ENCODE data around the gene CACNA1H. TPM values are rescaled to one million over a fixed set of nuclear protein-coding genes. Genes with fewer than 3 reads are reported as not detected.
A peak's percentile ranks its signal among the peaks of the same experiment; 100 is the strongest.
"Not testable (repeated sequence)": the region's sequence is repeated elsewhere in the genome, so short reads cannot be mapped to it uniquely, and the experiment has no call there.

CACNA1H gene
- total RNA-seq, 5 donors from 2014 or later (not counting 1 experiment from before 2014, with no cell fraction given), result 3.4 to 8.2 (median 4.8) TPM

DNA sequence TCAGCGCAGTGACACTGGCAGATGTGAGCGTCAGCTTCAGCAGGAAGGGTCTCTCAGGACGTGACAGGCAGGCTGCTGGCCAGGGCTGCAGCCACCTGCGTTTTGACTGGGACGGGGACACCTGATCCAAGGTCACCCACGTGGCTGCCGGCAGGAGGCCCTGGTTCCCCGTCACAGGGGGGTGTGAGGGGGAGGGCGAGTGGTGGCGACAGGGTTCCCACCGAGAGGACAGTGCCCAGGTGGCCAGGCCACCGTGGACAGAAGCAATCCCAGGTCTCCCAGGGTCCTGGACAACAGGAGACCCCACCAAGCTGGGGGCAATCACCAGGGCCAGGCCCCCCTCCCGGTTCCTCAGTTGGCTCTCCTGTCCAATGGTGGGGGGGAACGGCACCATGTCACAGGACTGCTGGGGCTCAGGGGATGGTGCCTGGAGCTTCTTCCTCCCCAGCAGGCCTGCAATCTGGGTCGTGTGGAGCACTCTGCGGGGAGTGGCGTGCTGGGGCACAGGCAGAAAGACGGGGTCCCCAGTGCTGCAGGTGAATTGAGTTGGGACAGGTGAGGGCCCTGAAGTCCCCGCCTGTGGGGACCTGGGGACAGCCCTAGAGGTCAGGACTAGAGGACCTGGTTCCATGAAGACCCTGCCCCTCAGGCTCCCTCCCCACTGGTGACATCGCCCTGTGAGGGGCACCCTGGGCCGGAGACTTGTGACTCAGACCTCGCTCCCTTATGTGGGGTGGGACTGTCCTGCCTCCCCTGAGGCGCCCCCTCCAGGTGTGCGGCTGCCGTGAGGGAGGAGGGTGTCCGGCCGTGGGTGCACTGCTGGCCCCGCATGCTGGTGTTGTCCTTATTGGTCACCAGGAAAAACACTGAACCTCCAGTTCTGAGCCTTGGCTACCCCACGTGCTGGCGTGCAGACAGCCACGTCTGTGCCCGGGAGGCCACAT, 91.3 kb downstream of the CACNA1H start:
- H3K36me3 Mint-ChIP-seq; CTCF ChIA-PET; H3K27me3 Mint-ChIP-seq; ATAC-seq (replicated peaks in 1 of 4); H3K4me3 ChIP-seq (ENCODE audit: control insufficient read depth in 1 of 2, extremely low read depth in 1 of 2, low read length in 1 of 2); H3K9me3 ChIP-seq; H3K4me1 Mint-ChIP-seq; H3K36me3 ChIP-seq (ENCODE audit: control insufficient read depth in 2 of 2, extremely low read depth in 1 of 2, insufficient read depth in 1 of 2, low read length in 1 of 2); POLR2A ChIA-PET; H3K4me3 Mint-ChIP-seq; DNase-seq; H3K27ac Mint-ChIP-seq; H3K9me3 Mint-ChIP-seq; H3K27ac ChIP-seq (ENCODE audit: low read length): not testable (repeated sequence)
- Histone ChIP-seq H3K4me1 (ENCODE audit: control insufficient read depth in 1 of 2, extremely low read depth in 1 of 2, insufficient read depth in 2 of 2, low read length in 2 of 2) (peaks cover 0 to 11% of the 10 kb centered on the region in 2 experiments), H3K27me3 (replicated peaks in 1 of 2; ENCODE audit: control insufficient read depth in 2 of 2, extremely low read depth in 1 of 2, insufficient read depth in 2 of 2, low read length in 1 of 2) (peaks cover 0 to 24% of the 10 kb centered on the region in 2 experiments)
- 69% methylated on average over 12 of the region's 32 CpGs for WGBS (ENCODE audit: insufficient coverage)

DNA sequence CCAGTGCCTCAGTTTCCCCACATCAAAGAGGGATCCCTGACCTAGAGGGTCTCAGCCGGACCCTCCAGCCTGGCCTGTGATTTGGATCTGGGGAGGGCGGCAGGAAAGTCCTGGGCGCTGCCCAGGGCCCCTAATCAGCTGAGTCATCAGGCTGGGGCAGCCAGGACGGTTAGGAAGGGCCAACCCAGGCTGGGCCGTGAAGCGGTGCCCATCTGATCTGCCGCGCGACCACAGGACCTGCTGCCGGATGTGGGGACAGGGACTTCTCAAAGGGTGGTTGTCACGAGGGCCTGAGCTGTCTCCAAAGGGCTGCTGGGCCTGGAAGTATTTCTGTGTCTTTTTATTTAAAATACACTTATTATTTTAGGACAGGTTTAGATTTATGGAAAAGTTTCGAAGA, 92.0 kb downstream of the CACNA1H start:
- ChIA-PET POLR2A (no interaction called here), CTCF (no interaction called here)
- no peaks in the 10 kb centered on the region for H3K36me3 Mint-ChIP-seq
- Histone ChIP-seq H3K4me1 (ENCODE audit: control insufficient read depth in 1 of 2, extremely low read depth in 1 of 2, insufficient read depth in 2 of 2, low read length in 2 of 2) (peaks cover 0 to 11% of the 10 kb centered on the region in 2 experiments), H3K9me3 (no peaks in the 10 kb centered on the region), H3K27ac (ENCODE audit: low read length) (no peak overlapping the region), H3K4me3 (ENCODE audit: control insufficient read depth in 1 of 2, extremely low read depth in 1 of 2, low read length in 1 of 2) (no peak overlapping the region), H3K36me3 (ENCODE audit: control insufficient read depth in 2 of 2, extremely low read depth in 1 of 2, insufficient read depth in 1 of 2, low read length in 1 of 2) (no peaks in the 10 kb centered on the region), H3K27me3 (replicated peaks in 1 of 2; ENCODE audit: control insufficient read depth in 2 of 2, extremely low read depth in 1 of 2, insufficient read depth in 2 of 2, low read length in 1 of 2) (peaks cover 0 to 24% of the 10 kb centered on the region in 2 experiments)
- H3K27me3 Mint-ChIP-seq, result peaks cover 0 to 9% of the 10 kb centered on the region in 2 donors
- H3K4me3 Mint-ChIP-seq, result no peak overlapping the region
- ATAC-seq (replicated peaks in 1 of 4) (peak in 2 of 4 experiments; percentile 35 to 42), DNase-seq (peak in 8 of 35 experiments; percentile 13 to 35 (median 20))
- no peaks in the 10 kb centered on the region for H3K9me3 Mint-ChIP-seq
- H3K4me1 Mint-ChIP-seq, result peaks cover 0 to 5% (median 0%) of the 10 kb centered on the region in 3 donors
- WGBS (ENCODE audit: insufficient coverage), result 60% methylated on average over 5 of the region's 12 CpGs
- H3K27ac Mint-ChIP-seq, result no peak overlapping the region

GRCh38 chr16:1245452-1246020, 92.6 kb downstream of the CACNA1H start:
- H3K27ac ChIP-seq (ENCODE audit: low read length), result no peak overlapping the region
- no peaks in the 10 kb centered on the region for H3K36me3 ChIP-seq (ENCODE audit: control insufficient read depth in 2 of 2, extremely low read depth in 1 of 2, insufficient read depth in 1 of 2, low read length in 1 of 2)
- H3K27me3 ChIP-seq (replicated peaks in 1 of 2; ENCODE audit: control insufficient read depth in 2 of 2, extremely low read depth in 1 of 2, insufficient read depth in 2 of 2, low read length in 1 of 2), result peaks cover 0 to 24% of the 10 kb centered on the region in 2 experiments
- Mint-ChIP-seq H3K27ac (no peak overlapping the region), H3K9me3 (no peaks in the 10 kb centered on the region), H3K4me1 (peaks cover 0 to 5% (median 0%) of the 10 kb centered on the region in 3 donors), H3K4me3 (no peak overlapping the region), H3K27me3 (peaks cover 0 to 9% of the 10 kb centered on the region in 2 donors), H3K36me3 (no peaks in the 10 kb centered on the region)
- DNase-seq (no peak), ATAC-seq (replicated peaks in 1 of 4) (no peak)
- H3K4me3 ChIP-seq (ENCODE audit: control insufficient read depth in 1 of 2, extremely low read depth in 1 of 2, low read length in 1 of 2), result no peak overlapping the region
- peaks cover 0 to 11% of the 10 kb centered on the region in 2 experiments for H3K4me1 ChIP-seq (ENCODE audit: control insufficient read depth in 1 of 2, extremely low read depth in 1 of 2, insufficient read depth in 2 of 2, low read length in 2 of 2)
- ChIA-PET CTCF (no interaction called here), POLR2A (no interaction called here)
- H3K9me3 ChIP-seq, result no peaks in the 10 kb centered on the region
- WGBS (ENCODE audit: insufficient coverage), result 8% methylated on average over 14 of the region's 22 CpGs

DNA sequence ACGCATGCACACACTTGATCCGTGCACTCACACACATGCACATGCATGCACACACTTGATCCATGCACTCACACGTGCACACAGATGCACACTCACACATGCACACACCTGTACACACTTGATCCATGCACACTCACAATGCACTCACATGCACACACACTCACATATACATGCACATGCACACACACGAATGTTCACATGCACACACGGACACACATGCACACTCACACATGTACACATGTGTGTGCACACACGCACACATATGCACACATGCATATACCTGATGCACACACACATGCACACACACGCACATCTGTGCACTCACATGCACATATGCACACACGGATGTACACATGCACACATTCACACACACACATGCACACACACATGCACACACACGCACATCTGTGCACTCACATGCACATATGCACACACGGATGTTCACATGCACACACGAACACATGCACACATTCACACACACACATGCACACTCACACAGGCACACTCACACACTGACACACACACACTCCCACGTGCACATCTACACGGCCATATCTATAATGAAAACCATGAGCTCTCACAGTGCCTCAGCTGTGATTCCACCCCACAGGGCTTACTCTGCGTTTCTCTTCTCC, 95.1 kb downstream of the CACNA1H start:
- H3K4me3 Mint-ChIP-seq; H3K9me3 Mint-ChIP-seq; ATAC-seq (replicated peaks in 1 of 4); DNase-seq; H3K27ac ChIP-seq (ENCODE audit: low read length); H3K36me3 Mint-ChIP-seq; H3K27ac Mint-ChIP-seq; POLR2A ChIA-PET; H3K36me3 ChIP-seq (ENCODE audit: control insufficient read depth in 2 of 2, extremely low read depth in 1 of 2, insufficient read depth in 1 of 2, low read length in 1 of 2); CTCF ChIA-PET; H3K27me3 Mint-ChIP-seq; H3K4me3 ChIP-seq (ENCODE audit: control insufficient read depth in 1 of 2, extremely low read depth in 1 of 2, low read length in 1 of 2); H3K9me3 ChIP-seq; H3K4me1 Mint-ChIP-seq: not testable (repeated sequence)
- Histone ChIP-seq H3K27me3 (replicated peaks in 1 of 2; ENCODE audit: control insufficient read depth in 2 of 2, extremely low read depth in 1 of 2, insufficient read depth in 2 of 2, low read length in 1 of 2) (peaks cover 0 to 24% of the 10 kb centered on the region in 2 experiments), H3K4me1 (ENCODE audit: control insufficient read depth in 1 of 2, extremely low read depth in 1 of 2, insufficient read depth in 2 of 2, low read length in 2 of 2) (peaks cover 0 to 11% of the 10 kb centered on the region in 2 experiments)
- WGBS (ENCODE audit: insufficient coverage), result 91% methylated on average over 11 of the region's 14 CpGs

GRCh38 chr16:1249031-1249755, 96.3 kb downstream of the CACNA1H start:
- peak; percentile 71 to 86 (median 78) for ATAC-seq (replicated peaks in 1 of 4)
- H3K36me3 Mint-ChIP-seq; H3K27ac Mint-ChIP-seq; H3K4me1 Mint-ChIP-seq; H3K27me3 Mint-ChIP-seq; H3K4me3 Mint-ChIP-seq; H3K27ac ChIP-seq (ENCODE audit: low read length); H3K4me3 ChIP-seq (ENCODE audit: control insufficient read depth in 1 of 2, extremely low read depth in 1 of 2, low read length in 1 of 2); CTCF ChIA-PET; H3K36me3 ChIP-seq (ENCODE audit: control insufficient read depth in 2 of 2, extremely low read depth in 1 of 2, insufficient read depth in 1 of 2, low read length in 1 of 2); POLR2A ChIA-PET; H3K9me3 Mint-ChIP-seq; DNase-seq; H3K9me3 ChIP-seq: not testable (repeated sequence)
- Histone ChIP-seq H3K4me1 (ENCODE audit: control insufficient read depth in 1 of 2, extremely low read depth in 1 of 2, insufficient read depth in 2 of 2, low read length in 2 of 2) (peaks cover 0 to 11% of the 10 kb centered on the region in 2 experiments), H3K27me3 (replicated peaks in 1 of 2; ENCODE audit: control insufficient read depth in 2 of 2, extremely low read depth in 1 of 2, insufficient read depth in 2 of 2, low read length in 1 of 2) (peaks cover 0 to 21% of the 10 kb centered on the region in 2 experiments)
- WGBS (ENCODE audit: insufficient coverage), result no CpG with 5 or more reads among the region's 43 CpGs

DNA sequence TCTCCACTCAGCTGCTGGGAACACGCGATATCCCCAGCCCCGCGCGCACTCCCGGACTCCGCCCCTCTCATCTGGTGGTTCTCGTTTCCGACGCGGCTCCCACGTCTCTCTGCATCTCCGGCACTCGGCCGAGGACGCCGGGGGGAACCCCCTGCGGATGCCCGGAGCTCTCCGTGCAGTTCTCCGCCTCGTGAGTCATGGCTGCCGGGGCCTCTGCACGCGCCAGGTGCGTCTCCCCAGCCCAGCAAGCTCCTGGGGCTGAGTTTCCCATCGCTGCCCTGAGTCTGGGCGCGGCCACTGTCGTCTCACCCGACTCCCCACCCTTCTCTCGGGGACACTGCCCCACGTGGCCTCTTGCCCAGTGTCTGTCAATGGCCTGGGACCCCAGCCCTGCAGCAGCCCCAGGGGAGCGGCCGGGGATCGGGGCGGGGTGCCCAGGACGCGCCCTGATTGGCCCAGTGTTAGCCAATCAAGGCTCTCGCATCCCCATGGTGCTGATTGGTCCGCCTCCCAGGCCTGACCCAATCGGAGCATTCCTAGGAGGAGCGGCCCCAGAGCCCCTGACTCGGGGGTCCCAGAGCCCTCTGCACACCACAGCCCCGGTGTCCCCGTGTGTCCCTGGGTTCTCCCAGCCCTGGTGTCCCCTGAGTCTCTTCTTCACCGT, 100.9 kb downstream of the CACNA1H start:
- H3K4me3 Mint-ChIP-seq; H3K9me3 Mint-ChIP-seq; H3K27ac ChIP-seq (ENCODE audit: low read length); H3K4me1 ChIP-seq (ENCODE audit: control insufficient read depth in 1 of 2, extremely low read depth in 1 of 2, insufficient read depth in 2 of 2, low read length in 2 of 2); DNase-seq; CTCF ChIA-PET; H3K9me3 ChIP-seq; POLR2A ChIA-PET; H3K36me3 Mint-ChIP-seq; H3K4me1 Mint-ChIP-seq; H3K27ac Mint-ChIP-seq; H3K4me3 ChIP-seq (ENCODE audit: control insufficient read depth in 1 of 2, extremely low read depth in 1 of 2, low read length in 1 of 2); H3K36me3 ChIP-seq (ENCODE audit: control insufficient read depth in 2 of 2, extremely low read depth in 1 of 2, insufficient read depth in 1 of 2, low read length in 1 of 2): not testable (repeated sequence)
- peak in 1 of 4 experiments; percentile 52 for ATAC-seq (replicated peaks in 1 of 4)
- H3K27me3 Mint-ChIP-seq, result peaks cover 8 to 11% of the 10 kb centered on the region in 2 donors
- peaks cover 0 to 25% of the 10 kb centered on the region in 2 experiments for H3K27me3 ChIP-seq (replicated peaks in 1 of 2; ENCODE audit: control insufficient read depth in 2 of 2, extremely low read depth in 1 of 2, insufficient read depth in 2 of 2, low read length in 1 of 2)
- no CpG with 5 or more reads among the region's 47 CpGs for WGBS (ENCODE audit: insufficient coverage)
